Tibial nerve (tissue), 4 donors: ENCODE data around the gene TMEM255B. TPM values are rescaled to one million over a fixed set of nuclear protein-coding genes. Genes with fewer than 3 reads are reported as not detected.
A peak's percentile ranks its signal among the peaks of the same experiment; 100 is the strongest.

Experiments
- DNase-seq, 2 donors: peaks; one replicate each; pipeline ENCODE4 v3.0.0-alpha.2; 2019; ENCODE audit warnings: low spot score in 2 of 2
- H3K27ac ChIP-seq, 4 donors: fragments of 200-600 bp; sonication (generic) in 3 of 4; one replicate each; pipeline ENCODE4 v1.5.1; 2017 to 2019; ENCODE audit warnings: mild to moderate bottlenecking in 1 of 4
- H3K27me3 ChIP-seq, 2 donors: fragments of 200-600 bp; sonication (generic) in 1 of 2; one replicate each; pipeline versions ENCODE4 v1.5.1 to v1.6.0; 2017 to 2019
- H3K36me3 ChIP-seq, 3 donors: fragments of 200-600 bp; sonication (generic); one replicate each; pipeline ENCODE4 v1.5.1; 2018 to 2019
- H3K4me1 ChIP-seq, 4 donors: fragments of 200-600 bp; sonication (generic) in 3 of 4; one replicate each; pipeline ENCODE4 v1.5.1; 2017 to 2019
- H3K4me3 ChIP-seq, 4 donors: fragments of 200-600 bp; sonication (generic) in 3 of 4; one replicate each; pipeline ENCODE4 v1.5.1; 2017 to 2019; ENCODE audit warnings: mild to moderate bottlenecking in 1 of 4, moderate library complexity in 1 of 4
- H3K9me3 ChIP-seq, 4 donors: fragments of 200-600 bp; sonication (generic) in 3 of 4; one replicate each; pipeline ENCODE4 v1.5.1; 2017 to 2019
- CTCF ChIP-seq, 5 experiments: fragments of 200-600 bp in 3 of 5; fragments of 450-650 bp in 2 of 5; sonication (generic) in 3 of 5; IDR thresholded peaks; one replicate each; pipeline ENCODE4 v1.5.1; 2016 to 2019; ENCODE audit warnings: antibody characterized with exemption in 5 of 5, mild to moderate bottlenecking in 3 of 5, moderate library complexity in 2 of 5
- EP300 ChIP-seq, 2 donors: sonication (generic); formaldehyde crosslinking; IDR thresholded peaks; one replicate each; pipeline ENCODE4 v1.6.1; 2017; ENCODE audit warnings: antibody characterized with exemption in 2 of 2, mild to moderate bottlenecking in 1 of 2
- POLR2A ChIP-seq, 2 donors: fragments of 450-650 bp; IDR thresholded peaks; one replicate each; pipeline ENCODE4 v1.6.1; 2017; ENCODE audit warnings: antibody characterized with exemption in 2 of 2, mild to moderate bottlenecking in 2 of 2, moderate library complexity in 2 of 2
- WGBS, 2 donors: methylation state at CpG; one replicate each; pipeline ENCODE4 v1.1.5; 2018; 5-methylcytosine and 5-hydroxymethylcytosine counted together
- total RNA-seq, 4 donors: library from RNA; depleted of rRNA; stranded (reverse); fragments of >200 nt; gene quantifications; one replicate each; pipeline ENCODE4 v1.1.0, GENCODE V29; 2016

Gene TMEM255B
- total RNA-seq, 4 donors from 2014 or later = 3.3 to 21.6 (median 10.9) TPM

GRCh38 chr13:113862931-113863523 is 104.0 kb downstream of the TMEM255B start:
- Histone ChIP-seq H3K4me1 (peaks cover 0 to 48% (median 4%) of the 10 kb centered on the region in 4 donors), H3K9me3 (no peaks in the 10 kb centered on the region), H3K4me3 (peak overlapping the region; percentile 56 to 73 (median 62)), H3K27me3 (peaks cover 0 to 4% of the 10 kb centered on the region in 2 donors), H3K36me3 (no peaks in the 10 kb centered on the region), H3K27ac (peak overlapping the region; percentile 18 to 88 (median 82))
- TF ChIP-seq CTCF (IDR thresholded peaks at IDR 0.05) (no peak), EP300 (IDR thresholded peaks at IDR 0.05) (peak in 1 of 2 donors; percentile 45), POLR2A (IDR thresholded peaks at IDR 0.05) (no peak)
- WGBS, 2 donors = 10 to 12% methylated on average over 28 to 43 of the region's 60 CpGs
- no peak for DNase-seq

GRCh38 chr13:113863524-113864272 is 104.7 kb downstream of the TMEM255B start, which contains the start of gene GAS6:
GAS6 (minus strand) TSS chr13:113864076; CDS start chr13:113863920, 156 bp downstream.
- H3K4me1 ChIP-seq = peaks cover 0 to 45% (median 4%) of the 10 kb centered on the region in 4 donors
- peak within 1 kb of the TSS; percentile 18 to 88 (median 82) for H3K27ac ChIP-seq
- TF ChIP-seq POLR2A (IDR thresholded peaks at IDR 0.05) (peak in 1 of 2 donors; percentile 34), CTCF (IDR thresholded peaks at IDR 0.05) (peak in 1 of 5 experiments; percentile 8), EP300 (IDR thresholded peaks at IDR 0.05) (no peak)
- no peaks in the 10 kb centered on the region for H3K36me3 ChIP-seq
- no peaks in the 10 kb centered on the region for H3K9me3 ChIP-seq
- no peak for DNase-seq
- peaks cover 0 to 4% of the 10 kb centered on the region in 2 donors for H3K27me3 ChIP-seq
- 0 to 1% methylated on average over 40 to 75 of the region's 116 CpGs for WGBS, 2 donors
- peak within 1 kb of the TSS; percentile 56 to 73 (median 62) for H3K4me3 ChIP-seq

GRCh38 chr13:113864273-113864890 is 105.4 kb downstream of the TMEM255B start:
- H3K9me3 ChIP-seq = no peaks in the 10 kb centered on the region
- peaks cover 0 to 45% (median 4%) of the 10 kb centered on the region in 4 donors for H3K4me1 ChIP-seq
- H3K4me3 ChIP-seq = peak overlapping the region; percentile 51 to 73 (median 56)
- TF ChIP-seq EP300 (IDR thresholded peaks at IDR 0.05) = no peak
- TF ChIP-seq CTCF (IDR thresholded peaks at IDR 0.05) = no peak
- TF ChIP-seq POLR2A (IDR thresholded peaks at IDR 0.05) = no peak
- 5% methylated on average over 10 of the region's 10 CpGs for WGBS, 2 donors
- no peaks in the 10 kb centered on the region for H3K36me3 ChIP-seq
- H3K27me3 ChIP-seq = peaks cover 0 to 4% of the 10 kb centered on the region in 2 donors
- H3K27ac ChIP-seq = peak overlapping the region in 3 of 4 donors; percentile 33 to 88 (median 35)
- no peak for DNase-seq

GRCh38 chr13:113865427-113865826 is 106.4 kb downstream of the TMEM255B start:
- no peaks in the 10 kb centered on the region for H3K36me3 ChIP-seq
- H3K27ac ChIP-seq = no peak overlapping the region
- no peak overlapping the region for H3K4me3 ChIP-seq
- no peak for TF ChIP-seq CTCF (IDR thresholded peaks at IDR 0.05)
- TF ChIP-seq POLR2A (IDR thresholded peaks at IDR 0.05) = no peak
- no peak for TF ChIP-seq EP300 (IDR thresholded peaks at IDR 0.05)
- H3K4me1 ChIP-seq = peaks cover 0 to 41% (median 3%) of the 10 kb centered on the region in 4 donors
- WGBS, 2 donors = 86 to 89% methylated on average over 4 of the region's 4 CpGs
- H3K9me3 ChIP-seq = no peaks in the 10 kb centered on the region
- no peak for DNase-seq
- peaks cover 0 to 4% of the 10 kb centered on the region in 2 donors for H3K27me3 ChIP-seq

Other genes with a start within 250 kb of the TMEM255B start
- 10 to 100 TPM; 19.2 to 45.3 (median 34.1) TPM for gene TFDP1, start 174.5 kb upstream of the TMEM255B start, total RNA-seq
- gene ATP4B, start 101.0 kb upstream of the TMEM255B start, total RNA-seq = not detected
- gene GRK1, start 92.0 kb upstream of the TMEM255B start, total RNA-seq = not detected
- 100 to 1,000 TPM; 317 to 697 (median 547) TPM for gene GAS6, start 104.8 kb downstream of the TMEM255B start, total RNA-seq
- 10 to 100 TPM in 1 of 4 donors, 1 to 10 TPM in 3; 3.3 to 17.7 (median 4.1) TPM for gene C13orf46, start 214.8 kb downstream of the TMEM255B start, total RNA-seq